GM19238 (cell line): ENCODE data around the gene LHB.
"Not testable (repeated sequence)": the region's sequence is repeated elsewhere in the genome, so short reads cannot be mapped to it uniquely, and the experiment has no call there.

Source experiments
- DNase-seq: peaks from one replicate; pipeline ENCODE4 v3.0.0; 2011; ENCODE audit warnings: low spot score; ENCODE audit not compliant: insufficient read length

Gene LHB

DNA sequence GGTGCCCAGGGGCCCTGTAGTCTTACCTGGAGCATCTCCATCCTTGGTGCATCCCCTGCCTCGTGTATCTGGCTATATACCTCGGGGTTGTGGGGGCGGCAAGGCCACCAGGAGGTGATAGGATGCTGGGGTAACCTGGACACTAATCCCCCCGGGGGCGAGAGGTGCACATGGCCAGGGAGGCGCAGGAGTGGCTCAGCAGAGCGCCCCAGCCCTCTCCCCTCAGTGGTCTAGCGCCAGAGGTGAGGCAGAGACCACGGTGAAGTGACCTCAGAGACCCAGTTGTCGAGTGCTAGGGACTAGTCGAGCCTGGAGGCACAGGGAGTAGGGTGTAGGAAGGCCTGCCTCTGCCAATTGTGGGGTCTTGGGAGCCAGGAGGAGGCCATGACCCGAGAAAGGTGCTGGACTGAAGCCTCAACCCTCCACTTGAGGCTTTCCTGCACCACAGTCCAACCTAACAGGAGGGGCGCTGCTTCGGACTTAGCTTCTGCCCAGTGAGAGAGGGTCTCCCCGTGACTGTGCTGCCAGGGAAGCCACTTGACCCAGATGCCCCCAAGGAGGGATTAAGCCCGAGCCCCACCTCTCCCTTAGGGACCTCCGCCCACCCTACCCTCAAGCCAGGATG is at the start of gene LHB:
TSS of gene LHB (minus strand) at position 51 of the 625 bp plus-strand sequence. CDS start at position 41, 10 bp downstream.
- DNase-seq = no peak

DNA sequence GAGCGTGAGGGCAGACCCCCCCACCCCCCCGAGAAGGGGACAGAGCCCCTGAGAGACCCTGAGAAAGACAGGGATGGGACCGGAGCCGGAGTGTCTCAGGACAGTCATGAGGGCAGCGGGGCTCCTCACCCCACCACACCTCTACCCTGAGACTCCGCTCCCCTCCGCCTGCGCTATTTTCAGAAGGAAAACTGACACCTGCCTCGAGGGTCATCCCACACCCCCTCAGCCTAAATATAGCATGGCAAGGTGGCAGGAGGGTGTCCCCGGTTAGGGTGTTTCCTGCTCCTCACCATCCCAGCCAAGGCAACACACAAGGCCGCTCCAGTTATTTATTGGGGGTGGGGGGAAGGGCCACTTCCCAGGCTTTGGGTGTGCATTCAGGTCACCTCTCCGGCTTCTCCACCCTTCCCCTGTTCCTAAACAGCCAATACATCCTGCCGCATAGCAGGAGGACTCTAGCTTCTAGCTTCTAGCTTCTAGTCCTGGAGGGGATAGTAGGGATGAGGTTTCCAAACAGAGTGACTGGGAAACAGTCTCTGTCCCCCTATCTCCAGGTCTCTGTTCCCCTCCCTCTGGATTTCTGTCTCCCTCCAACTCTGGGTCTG is 49.1 kb upstream of the LHB start:
- no peak for DNase-seq

DNA sequence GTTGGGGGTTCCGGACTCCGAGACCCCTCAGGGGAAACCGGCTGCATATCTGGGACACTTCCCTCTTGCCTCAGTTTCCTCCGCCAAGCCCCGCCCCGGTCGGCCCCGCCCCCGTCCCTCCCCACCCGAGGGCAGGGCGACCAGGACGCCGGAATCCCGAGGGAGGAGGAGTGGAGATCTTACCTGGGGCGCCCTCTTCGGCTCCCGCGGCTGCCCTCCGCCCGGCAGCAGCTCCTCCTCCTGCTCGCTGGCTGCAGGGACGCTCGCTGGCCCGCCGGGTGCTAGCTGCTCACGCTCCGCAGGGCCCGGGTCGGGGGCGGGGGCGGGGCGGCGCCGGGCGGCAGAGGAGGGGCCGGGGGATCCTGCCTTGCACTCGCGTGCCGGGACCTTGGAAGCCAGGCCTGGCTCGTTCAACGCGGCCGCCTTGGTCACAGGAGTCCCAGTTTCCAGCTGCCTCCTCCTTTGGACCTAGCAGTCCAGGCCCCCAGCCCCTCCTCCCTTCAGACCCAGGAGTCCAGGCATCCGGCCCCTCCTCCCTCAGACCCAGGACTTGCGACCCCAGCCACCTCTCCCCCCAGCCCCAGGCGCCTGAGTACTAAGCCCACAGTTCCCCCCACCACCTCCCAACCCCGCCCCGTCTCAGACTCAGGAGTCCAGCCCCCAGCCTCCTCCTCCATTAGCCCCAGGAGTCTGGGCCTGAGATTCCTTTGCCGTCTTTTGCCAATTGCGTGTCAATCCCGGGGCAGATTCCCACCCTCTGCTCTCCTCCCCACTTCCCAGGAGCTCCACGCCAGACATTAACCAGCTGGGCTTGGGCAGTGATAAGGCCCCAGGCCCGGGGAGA is 48.1 kb upstream of the LHB start, which contains the start of gene NTF4:
TSS of gene NTF4 (minus strand) at position 51 of the 844 bp plus-strand sequence. CDS start 2,821 bp downstream, outside the sequence.
- DNase-seq = no peak

DNA sequence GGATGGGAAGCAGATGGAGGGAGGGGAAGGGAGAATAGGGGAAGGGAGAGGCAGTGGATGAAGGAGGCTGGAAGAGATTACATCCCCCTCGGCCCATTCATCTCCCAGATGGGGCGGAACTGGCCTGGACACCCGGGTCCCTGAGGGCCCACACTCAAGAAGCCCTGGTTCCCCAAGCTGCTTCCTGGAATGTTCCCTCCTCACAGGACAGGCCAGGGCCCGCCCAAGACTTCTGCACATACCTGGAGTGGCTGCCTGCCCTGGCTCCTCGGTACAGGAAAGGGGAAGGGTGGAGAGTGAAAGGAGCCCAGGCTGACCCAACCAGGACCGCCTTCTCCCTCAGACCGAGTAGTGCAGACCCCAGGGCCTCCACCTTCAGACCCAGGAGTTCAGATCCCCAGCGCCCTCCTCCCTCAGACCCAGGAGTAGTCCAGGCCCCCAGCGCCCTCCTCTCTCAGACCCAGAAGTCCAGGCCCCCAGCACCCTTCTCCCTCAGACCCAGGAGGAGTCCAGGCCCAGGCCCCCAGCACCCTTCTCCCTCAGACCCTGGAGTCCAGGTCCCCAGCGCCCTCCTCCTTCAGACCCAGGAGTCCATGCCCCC is 47.2 kb upstream of the LHB start:
- no peak for DNase-seq

DNA sequence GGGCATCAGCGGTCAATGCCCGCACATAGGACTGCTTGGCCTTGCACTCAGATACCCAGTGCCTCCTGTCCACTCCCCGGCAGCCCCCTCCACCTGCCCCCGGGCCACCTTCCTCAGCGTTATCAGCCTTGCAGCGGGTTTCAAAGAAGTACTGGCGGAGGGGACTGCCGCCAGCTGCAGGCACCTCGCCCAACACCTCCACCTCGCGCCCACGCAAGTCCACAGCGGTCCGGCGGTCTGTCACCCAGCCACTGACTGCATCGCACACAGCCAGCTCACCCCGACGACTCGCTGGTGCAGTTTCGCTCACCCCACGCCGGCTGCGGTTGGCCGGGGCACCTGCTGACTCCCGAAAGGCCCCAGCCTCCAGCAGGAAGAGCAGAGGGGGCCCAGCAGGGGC is 44.6 kb upstream of the LHB start:
- no peak for DNase-seq

DNA sequence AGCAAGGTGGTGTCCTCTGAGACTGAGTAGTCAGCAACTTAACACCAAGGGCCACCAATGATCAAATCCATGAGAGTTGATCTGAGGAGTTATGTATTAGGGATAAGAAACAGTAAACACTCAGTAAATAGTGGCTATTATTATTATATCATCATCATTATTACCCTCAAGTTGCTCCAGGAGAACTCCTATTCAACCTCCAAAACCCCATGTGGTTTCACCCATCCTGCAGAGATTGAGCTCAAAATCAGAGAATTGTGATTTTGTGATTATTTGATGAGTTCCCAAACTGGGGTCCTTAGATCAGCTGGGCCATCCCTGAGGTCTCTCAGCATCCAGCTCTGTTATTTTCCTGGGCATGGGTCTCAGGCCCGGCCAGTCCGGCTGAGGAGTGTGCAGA is 44.1 kb upstream of the LHB start:
- DNase-seq = no peak

DNA sequence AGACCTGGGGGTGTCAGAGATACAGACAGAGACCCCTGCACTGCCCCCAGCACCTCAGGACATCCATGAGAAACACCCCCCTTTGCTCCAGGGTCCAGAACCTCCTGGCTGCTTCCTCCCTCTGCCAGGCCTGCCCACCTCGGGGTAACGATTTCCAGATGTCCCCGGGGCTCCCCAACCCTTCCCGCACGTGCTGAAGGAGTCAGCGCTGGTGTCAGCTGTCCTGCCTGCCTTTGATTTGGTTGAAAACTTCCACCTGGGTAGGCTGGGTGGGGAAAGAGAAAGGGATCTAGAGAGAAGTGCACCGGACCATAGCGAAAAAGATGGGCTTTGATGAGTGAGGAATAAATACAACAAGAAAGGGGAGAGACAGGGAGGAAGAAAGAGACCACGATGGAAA is 42.2 kb upstream of the LHB start:
- no peak for DNase-seq

DNA sequence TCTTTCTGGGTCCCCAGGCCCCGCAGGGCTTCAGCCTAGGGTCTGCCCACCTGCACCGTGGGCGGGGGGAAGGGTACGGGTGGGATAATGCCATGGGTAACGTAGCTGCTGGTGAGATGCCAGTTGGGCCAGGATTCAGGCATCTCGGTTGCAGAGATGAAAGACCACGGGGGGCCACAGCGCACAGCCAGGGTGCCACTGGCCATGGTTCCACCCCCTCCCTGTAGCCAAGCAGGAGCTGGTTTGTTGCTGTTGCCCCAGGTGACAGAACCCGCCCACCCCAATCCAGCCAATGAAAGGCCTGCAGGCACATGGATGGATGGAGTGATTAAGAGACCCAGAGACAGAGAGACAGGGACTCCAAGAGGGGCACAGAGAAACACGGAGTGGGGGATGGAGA is 41.7 kb upstream of the LHB start:
- DNase-seq = no peak

DNA sequence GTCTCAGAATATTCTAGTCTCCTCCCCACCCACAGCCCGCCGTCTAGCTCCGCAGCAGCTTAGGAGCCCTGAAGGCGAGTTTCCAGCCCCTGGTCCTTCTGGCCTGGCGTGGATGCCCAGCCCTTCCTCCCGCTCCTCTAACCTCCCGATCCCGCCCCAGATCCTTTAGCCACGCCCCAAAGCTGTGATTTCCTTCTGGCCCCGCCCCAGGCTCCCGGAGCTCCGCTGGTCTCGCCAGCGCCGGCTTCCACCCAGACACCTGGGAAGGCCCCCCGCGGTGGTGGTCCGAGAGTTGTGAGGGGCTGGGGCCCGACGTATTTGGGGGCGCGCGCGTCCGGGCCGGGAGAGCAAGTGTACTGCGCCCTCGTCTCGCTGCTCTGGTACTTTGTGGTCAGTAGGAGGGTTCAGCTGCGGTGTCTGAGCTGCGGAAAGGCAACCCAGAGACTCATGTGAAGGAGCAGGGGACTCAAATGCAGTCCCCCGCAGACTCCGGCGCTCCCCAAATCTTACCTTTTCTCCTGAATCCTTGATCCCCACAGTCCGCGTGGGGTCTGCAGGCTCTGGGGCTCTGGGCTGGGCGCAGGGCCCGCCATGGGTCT is 40.8 kb upstream of the LHB start, which contains the start of gene CGB7:
TSS of gene CGB7 (minus strand) at position 114 of the 599 bp plus-strand sequence. CDS start 2,374 bp downstream, outside the sequence.
- DNase-seq = no peak

DNA sequence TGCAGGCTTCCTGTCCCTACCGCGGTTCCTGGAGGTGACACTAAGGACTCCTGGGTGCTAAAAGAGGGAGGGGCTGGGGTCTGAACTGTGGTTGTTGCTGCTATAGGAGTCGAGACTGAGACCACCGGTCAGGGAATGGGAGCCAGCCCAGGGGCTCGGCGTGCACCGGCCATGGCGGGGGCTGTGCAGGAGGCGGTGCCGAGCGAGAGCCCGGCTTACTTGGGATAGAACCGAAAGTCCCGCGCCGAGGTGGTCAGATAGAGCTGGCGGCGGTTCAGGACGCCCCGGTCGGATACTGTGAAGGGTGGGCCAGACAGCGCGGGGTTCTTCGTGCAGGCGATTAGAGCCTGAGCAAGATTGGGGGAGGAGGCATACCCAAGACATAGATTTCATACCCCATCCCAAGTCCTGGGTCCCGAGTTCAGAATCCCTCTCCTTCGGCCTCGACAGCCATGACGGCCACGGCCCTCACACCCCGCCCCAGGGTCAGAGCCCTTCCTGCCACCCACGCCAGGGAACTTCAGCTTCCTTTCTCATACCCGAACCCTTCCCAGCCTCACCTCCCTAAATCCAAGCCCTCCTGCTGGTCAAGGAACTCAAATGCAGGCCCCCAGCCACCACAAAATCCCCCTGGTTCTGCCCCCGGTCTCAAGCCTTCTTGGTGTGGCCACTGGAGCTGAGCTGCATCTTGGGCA is 40.2 kb upstream of the LHB start:
- not testable (repeated sequence) for DNase-seq

DNA sequence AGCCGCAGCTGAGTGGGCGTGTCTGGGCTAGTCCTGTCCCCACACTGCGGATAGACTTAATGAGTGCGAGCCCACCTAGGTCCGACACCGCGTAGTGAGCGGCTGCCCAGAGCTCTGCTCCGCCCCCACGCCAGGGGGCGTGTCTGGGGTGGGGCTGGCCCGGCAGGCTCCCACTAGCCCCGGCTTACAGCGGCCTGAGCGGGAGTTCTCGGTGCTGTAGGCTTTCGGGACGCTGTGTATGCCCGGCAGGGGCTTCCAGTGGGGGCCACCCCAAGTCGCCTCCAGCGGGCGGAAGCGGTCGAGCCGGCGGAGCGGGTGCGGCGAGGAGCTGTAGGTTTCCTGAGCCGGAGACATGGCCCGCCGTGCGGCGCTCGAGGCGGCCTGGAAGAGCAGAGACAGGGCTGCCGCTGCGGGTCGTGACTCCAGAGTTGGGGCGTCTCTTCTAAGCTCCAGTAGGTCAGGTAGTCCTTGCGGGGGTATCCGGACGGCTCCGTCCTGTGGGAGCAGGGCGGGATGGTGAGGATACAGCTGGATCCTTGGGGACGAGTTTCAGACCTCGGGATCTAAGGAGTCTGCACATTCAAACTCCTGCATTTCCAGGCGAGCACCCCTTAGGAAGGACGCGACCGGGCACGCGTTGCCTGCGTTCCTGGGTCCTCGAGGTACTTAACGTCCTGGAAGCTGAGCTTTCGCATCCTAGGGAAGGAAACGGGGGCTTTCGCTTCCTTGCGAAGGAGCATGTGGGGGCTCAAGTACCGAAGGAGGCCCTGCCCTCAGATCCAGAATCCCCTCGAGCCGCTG is 39.4 kb upstream of the LHB start:
- DNase-seq = peak; percentile 82

DNA sequence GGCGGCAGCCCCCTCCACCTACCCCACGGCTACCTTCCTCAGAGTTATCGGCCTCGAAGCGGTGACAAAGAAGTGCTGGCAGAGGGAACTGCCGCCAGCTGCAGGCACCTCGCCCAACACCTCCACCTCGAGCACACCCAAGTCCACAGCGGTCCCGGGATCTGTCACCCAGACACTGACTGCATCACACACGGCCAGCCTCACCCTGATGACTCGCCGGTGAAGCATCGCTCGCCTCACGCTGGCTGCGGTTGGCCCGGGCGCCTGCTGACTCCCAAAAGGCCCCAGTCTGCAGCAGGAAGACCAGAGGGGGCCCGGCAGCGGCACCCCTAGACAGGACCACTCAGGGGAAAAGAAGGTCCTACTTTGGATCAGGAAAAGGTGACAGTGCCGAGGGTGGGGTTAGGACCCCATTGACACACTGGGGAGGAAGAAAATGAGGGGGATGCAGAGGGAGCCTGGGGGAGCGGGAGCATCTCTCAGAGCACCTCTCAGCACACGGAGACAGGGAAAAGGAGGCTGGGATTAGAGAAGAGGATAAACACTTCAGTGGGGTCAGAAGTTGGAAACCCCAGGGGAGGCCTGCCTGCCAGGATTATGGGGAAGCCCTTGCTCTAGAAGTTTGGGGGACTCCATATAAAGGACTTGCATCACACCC is 33.6 kb upstream of the LHB start:
- DNase-seq = not testable (repeated sequence)

DNA sequence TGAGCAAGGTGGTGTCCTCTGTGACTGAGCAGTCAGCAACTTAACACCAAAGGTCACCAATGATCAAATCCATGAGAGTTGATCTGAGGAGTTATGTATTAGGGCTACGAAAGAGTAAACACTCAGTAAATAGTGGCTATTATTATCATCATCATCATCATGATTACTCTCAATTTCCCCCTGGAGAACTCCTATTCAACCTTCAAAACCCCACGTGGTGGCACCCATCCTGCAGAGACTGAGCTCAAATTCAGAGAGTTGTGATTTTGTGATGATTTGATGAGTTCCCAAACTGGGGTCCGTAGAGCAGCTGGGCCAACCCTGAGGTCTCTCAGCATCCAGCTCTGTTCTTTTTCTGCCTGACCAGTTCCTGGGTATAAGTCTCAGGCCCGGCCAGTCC is 32.9 kb upstream of the LHB start:
- not testable (repeated sequence) for DNase-seq

DNA sequence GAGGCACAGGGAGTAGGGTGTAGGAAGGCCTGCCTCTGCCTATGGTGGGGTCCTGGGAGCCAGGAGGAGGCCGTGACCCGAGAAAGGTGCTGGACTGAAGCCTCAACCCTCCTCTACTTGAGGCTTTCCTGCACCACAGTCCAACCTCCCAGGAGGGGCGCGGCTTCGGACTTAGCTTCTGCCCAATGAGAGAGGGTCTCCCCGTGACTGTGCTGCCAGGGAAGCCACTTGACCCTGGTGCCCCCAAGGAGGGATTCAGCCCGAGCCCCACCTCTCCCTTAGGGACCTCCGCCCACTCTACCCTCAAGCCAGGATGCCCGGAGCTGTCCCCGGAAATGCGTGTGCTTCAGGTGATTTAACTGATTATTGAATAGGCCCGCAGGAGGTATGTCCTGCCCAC is 32.1 kb upstream of the LHB start, which contains the start of gene CGB8:
TSS of gene CGB8 (minus strand) at position 101 of the 400 bp plus-strand sequence. CDS start 372 bp downstream, outside the sequence.
- DNase-seq = not testable (repeated sequence)

DNA sequence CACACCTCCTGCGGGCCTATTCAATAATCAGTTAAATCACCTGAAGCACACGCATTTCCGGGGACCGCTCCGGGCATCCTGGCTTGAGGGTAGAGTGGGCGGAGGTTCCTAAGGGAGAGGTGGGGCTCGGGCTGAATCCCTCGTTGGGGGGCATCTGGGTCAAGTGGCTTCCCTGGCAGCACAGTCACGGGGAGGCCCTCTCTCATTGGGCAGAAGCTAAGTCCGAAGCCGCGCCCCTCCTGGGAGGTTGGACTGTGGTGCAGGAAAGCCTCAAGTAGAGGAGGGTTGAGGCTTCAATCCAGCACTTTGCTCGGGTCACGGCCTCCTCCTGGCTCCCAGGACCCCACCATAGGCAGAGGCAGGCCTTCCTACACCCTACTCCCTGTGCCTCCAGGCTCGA is 26.7 kb upstream of the LHB start, which contains the start of gene CGB5:
TSS of gene CGB5 (plus strand) at position 301 of the 400 bp plus-strand sequence. CDS start 362 bp downstream, outside the sequence.
- DNase-seq = not testable (repeated sequence)

DNA sequence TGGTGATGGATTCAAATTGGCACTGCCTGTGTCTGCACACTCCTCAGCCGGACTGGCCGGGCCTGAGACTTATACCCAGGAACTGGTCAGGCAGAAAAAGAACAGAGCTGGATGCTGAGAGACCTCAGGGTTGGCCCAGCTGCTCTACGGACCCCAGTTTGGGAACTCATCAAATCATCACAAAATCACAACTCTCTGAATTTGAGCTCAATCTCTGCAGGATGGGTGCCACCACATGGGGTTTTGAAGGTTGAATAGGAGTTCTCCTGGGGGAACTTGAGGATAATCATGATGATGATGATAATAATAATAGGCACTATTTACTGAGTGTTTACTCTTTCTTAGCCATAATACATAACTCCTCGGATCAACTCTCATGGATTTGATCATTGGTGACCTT is 25.8 kb upstream of the LHB start:
- not testable (repeated sequence) for DNase-seq

DNA sequence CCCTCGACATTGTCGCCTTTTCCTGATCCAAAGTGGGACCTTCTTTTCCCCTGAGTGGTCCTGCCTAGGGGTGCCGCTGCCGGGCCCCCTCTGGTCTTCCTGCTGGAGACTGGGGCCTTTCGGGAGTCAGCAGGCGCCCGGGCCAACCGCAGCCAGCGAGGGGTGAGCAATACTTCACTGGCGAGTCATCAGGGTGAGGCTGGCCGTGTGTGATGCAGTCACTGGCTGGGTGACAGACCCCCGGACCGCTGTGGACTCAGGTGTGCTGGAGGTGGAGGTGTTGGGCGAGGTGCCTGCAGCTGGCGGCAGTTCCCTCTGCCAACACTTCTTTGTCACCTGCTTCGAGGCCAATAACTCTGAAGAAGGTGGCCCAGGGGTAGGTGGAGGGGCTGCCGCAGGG is 25.3 kb upstream of the LHB start:
- no peak for DNase-seq

DNA sequence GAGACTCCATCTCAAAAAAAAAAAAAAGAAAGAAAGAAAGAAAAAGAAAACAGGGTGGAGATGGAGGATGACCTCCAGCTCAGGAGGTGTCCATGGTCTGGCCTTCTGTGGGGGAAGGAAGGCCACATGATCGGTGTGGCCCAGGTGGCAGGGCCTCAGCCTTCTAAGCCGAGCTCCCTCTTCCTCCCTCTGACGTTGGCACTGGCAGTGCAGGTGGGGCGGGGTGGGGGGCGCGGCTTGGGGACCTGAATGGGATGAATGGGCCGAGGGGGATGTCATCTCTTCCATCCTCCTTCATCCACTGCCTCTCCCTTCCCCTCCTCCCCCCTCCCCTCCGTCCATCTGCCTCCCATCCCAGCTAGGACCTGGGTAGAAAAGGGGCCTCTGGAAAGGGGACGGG is 22.8 kb upstream of the LHB start:
- not testable (repeated sequence) for DNase-seq
